C4-2B (cell line): ENCODE results near the gene CDK6.

ENCODE experiments used
- CTCF ChIP-seq: fragments of 450-650 bp; conservative IDR thresholded peaks from 2 replicates; pipeline ENCODE4 v1.5.1; 2017; ENCODE audit warnings: mild to moderate bottlenecking
- ZFX ChIP-seq: fragments of 450-650 bp; IDR thresholded peaks from 2 replicates; pipeline ENCODE4 v1.6.1; 2017

- TF ChIP-seq CTCF = no peak
- TF ChIP-seq ZFX = no peak
These were observed 154.0 kb downstream of the CDK6 start for GRCh38 chr7:92682330-92682729.
